ENCODE data around the gene ISM2. TPM values are rescaled to one million over a fixed set of nuclear protein-coding genes. Genes with fewer than 3 reads are reported as not detected.

The ISM2 gene
- total RNA-seq, 3 donors from 2014 or later = 0.32 to 0.59 TPM; not detected in 1

DNA sequence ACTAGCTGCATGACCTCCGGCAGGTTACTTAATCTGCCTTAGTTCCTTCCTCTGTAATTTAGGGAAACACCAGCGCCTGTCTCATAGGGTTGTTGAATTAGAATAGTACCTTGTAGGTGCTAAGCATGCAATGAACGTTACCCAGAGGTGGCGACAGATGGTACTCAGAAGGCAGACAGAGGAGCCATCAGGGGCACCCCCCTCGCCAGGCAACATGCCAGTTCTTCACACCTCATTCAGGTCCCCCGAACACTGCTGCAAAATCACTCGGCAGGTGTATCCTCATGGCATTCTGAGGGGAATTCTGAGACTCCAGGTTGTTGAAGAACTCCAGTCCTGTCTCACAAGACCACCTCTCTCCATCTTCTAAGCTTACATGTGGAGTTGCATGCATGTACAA lies 10.1 kb downstream of the ISM2 start:
- intact Hi-C loops (cut with DNase I; ENCODE audit: low total_unique reads) = no loop called here
- Histone ChIP-seq H3K27ac (no peak overlapping the region), H3K4me3 (no peak overlapping the region), H3K4me1 (no peaks in the 10 kb centered on the region), H3K9me3 (no peaks in the 10 kb centered on the region), H3K27me3 (no peaks in the 10 kb centered on the region), H3K36me3 (no peaks in the 10 kb centered on the region)
- no peak for TF ChIP-seq POLR2AphosphoS5 (IDR thresholded peaks at IDR 0.05)
- TF ChIP-seq POLR2A (IDR thresholded peaks at IDR 0.05) = no peak
- TF ChIP-seq, protein P1, sequence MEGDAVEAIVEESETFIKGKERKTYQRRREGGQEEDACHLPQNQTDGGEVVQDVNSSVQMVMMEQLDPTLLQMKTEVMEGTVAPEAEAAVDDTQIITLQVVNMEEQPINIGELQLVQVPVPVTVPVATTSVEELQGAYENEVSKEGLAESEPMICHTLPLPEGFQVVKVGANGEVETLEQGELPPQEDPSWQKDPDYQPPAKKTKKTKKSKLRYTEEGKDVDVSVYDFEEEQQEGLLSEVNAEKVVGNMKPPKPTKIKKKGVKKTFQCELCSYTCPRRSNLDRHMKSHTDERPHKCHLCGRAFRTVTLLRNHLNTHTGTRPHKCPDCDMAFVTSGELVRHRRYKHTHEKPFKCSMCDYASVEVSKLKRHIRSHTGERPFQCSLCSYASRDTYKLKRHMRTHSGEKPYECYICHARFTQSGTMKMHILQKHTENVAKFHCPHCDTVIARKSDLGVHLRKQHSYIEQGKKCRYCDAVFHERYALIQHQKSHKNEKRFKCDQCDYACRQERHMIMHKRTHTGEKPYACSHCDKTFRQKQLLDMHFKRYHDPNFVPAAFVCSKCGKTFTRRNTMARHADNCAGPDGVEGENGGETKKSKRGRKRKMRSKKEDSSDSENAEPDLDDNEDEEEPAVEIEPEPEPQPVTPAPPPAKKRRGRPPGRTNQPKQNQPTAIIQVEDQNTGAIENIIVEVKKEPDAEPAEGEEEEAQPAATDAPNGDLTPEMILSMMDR (IDR thresholded peaks at IDR 0.05) = no peak
- DNase-seq (ENCODE audit: low spot score in 2 of 2) = no peak

DNA sequence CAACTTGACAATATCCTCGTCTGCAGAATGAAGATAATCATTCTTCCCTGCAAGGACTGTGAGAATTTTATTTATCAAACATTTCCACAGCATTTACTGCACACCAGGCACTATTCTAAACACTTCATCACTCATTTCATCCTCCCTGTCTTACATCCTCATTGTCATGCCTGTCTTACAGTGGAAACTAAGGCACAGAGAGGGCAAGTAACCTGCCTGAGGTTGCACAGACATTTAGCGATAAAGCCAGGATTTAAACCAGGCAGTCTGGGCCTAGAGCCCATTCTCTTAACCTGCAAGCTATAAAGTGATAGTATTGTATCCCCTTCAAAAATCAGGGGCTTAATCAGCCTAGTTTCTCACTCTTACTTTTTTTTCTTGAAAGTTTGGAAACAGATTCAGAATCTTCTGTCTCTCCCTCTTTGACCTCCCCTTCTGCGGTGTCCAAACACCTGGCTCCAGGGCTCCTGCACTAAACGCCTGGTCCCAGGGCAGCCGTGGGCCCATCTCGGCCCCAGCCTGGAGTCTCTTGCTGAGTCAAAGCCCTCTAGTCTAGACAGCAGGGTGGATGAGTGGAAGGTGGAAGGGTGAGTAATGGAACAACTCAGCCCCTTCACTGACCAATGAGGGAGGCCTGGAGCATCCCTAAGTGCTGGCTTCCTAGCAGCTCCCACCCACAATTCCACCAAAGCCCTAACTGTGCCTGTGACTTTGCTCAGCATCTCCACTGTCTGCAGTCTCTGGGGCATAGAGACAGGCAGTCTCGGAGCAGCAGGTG lies 12.5 kb downstream of the ISM2 start:
- no peaks in the 10 kb centered on the region for H3K9me3 ChIP-seq
- no peak overlapping the region for H3K4me3 ChIP-seq
- no peaks in the 10 kb centered on the region for H3K4me1 ChIP-seq
- no peak for DNase-seq (ENCODE audit: low spot score in 2 of 2)
- no peaks in the 10 kb centered on the region for H3K36me3 ChIP-seq
- TF ChIP-seq, protein P1 (IDR thresholded peaks at IDR 0.05) = no peak
- TF ChIP-seq POLR2A (IDR thresholded peaks at IDR 0.05) (no peak), POLR2AphosphoS5 (IDR thresholded peaks at IDR 0.05) (no peak)
- intact Hi-C loops (cut with DNase I; ENCODE audit: low total_unique reads) = loop anchor here (2.0 kb wide), 1 partner anchor 67 kb away; no protein-coding TSS in a partner anchor
- H3K27me3 ChIP-seq = no peaks in the 10 kb centered on the region
- no peak overlapping the region for H3K27ac ChIP-seq

DNA sequence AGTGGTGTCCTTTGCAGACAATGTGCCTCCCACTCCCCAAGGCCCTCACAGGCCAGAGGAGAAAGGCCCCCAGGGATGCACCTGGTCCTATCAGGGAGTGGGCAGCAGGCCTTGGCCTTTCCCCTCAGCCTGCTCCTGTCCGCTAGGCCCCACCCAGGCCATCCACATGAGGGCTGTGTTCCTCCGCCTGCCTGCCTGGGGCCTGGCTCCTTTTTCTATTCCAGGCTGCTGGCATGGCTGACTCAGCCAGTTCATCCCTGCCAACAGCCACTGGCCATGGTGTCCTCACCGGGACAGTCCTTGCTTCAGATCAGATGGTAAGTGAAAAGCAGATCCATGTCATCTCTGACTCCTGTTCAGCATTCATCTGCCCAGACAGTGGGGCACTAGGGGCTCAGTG lies 13.4 kb downstream of the ISM2 start:
- no peaks in the 10 kb centered on the region for H3K27me3 ChIP-seq
- no peak overlapping the region for H3K4me3 ChIP-seq
- no peaks in the 10 kb centered on the region for H3K9me3 ChIP-seq
- DNase-seq (ENCODE audit: low spot score in 2 of 2) = no peak
- TF ChIP-seq POLR2A (IDR thresholded peaks at IDR 0.05) = no peak
- TF ChIP-seq POLR2AphosphoS5 (IDR thresholded peaks at IDR 0.05) = no peak
- TF ChIP-seq, protein P1 (IDR thresholded peaks at IDR 0.05) = no peak
- no peaks in the 10 kb centered on the region for H3K4me1 ChIP-seq
- H3K36me3 ChIP-seq = no peaks in the 10 kb centered on the region
- no peak overlapping the region for H3K27ac ChIP-seq
- intact Hi-C loops (cut with DNase I; ENCODE audit: low total_unique reads) = loop anchor here (2.0 kb wide), 1 partner anchor 68 kb away; no protein-coding TSS in a partner anchor

DNA sequence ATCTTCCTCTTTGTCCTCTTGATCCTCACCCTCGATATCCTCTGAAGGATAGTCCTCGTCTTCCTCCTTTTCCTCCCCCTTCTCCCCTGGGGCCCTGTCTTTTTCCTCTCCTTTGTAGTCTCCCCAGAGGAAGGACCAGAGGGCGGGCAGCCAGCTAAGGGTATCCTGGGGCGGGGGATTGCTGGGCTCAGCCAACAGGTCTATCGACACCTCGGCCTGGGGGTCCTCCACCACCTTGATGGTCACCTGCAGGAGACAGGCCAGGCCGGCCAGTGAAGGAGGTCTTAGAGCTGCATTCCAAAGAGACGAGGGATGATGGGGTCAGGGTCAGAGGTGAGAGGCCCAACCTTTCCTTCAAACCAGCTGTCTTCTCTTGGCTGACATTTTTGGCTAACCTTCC lies 16.2 kb downstream of the ISM2 start:
- Histone ChIP-seq H3K27me3 (no peaks in the 10 kb centered on the region), H3K9me3 (no peaks in the 10 kb centered on the region), H3K4me3 (no peak overlapping the region), H3K36me3 (no peaks in the 10 kb centered on the region), H3K4me1 (no peaks in the 10 kb centered on the region), H3K27ac (no peak overlapping the region)
- intact Hi-C loops (cut with DNase I; ENCODE audit: low total_unique reads) = no loop called here
- TF ChIP-seq, protein P1 (IDR thresholded peaks at IDR 0.05) = no peak
- TF ChIP-seq POLR2AphosphoS5 (IDR thresholded peaks at IDR 0.05) (no peak), POLR2A (IDR thresholded peaks at IDR 0.05) (no peak)
- DNase-seq (ENCODE audit: low spot score in 2 of 2) = no peak

DNA sequence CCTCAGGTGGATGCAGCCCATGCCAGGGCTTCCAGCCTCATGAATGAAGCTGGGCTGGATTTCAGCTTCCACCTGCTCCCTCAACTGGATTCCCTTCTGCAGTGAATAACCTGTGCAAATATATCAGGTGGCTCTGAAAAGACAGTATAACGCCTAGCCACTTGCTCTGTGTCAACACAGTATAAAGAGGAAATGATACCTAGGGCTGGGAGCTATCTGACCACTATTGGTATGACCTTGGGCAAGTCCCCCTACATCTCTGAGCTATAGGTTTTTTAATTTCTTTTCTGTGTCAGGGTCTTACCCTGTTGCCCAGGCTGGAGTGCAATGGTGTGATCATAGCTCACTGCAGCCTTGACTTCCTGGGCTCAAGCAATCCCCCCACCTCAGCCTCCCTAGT lies 19.8 kb downstream of the ISM2 start:
- no peak overlapping the region for H3K27ac ChIP-seq
- no peaks in the 10 kb centered on the region for H3K36me3 ChIP-seq
- no peaks in the 10 kb centered on the region for H3K27me3 ChIP-seq
- DNase-seq (ENCODE audit: low spot score in 2 of 2) = no peak
- H3K9me3 ChIP-seq = no peaks in the 10 kb centered on the region
- no peak overlapping the region for H3K4me3 ChIP-seq
- no peaks in the 10 kb centered on the region for H3K4me1 ChIP-seq
- TF ChIP-seq POLR2A (IDR thresholded peaks at IDR 0.05) = no peak
- TF ChIP-seq, protein P1 (IDR thresholded peaks at IDR 0.05) = no peak
- no peak for TF ChIP-seq POLR2AphosphoS5 (IDR thresholded peaks at IDR 0.05)
- intact Hi-C loops (cut with DNase I; ENCODE audit: low total_unique reads) = no loop called here
